ENCODE results near the gene JMY.

The JMY gene, protein sequence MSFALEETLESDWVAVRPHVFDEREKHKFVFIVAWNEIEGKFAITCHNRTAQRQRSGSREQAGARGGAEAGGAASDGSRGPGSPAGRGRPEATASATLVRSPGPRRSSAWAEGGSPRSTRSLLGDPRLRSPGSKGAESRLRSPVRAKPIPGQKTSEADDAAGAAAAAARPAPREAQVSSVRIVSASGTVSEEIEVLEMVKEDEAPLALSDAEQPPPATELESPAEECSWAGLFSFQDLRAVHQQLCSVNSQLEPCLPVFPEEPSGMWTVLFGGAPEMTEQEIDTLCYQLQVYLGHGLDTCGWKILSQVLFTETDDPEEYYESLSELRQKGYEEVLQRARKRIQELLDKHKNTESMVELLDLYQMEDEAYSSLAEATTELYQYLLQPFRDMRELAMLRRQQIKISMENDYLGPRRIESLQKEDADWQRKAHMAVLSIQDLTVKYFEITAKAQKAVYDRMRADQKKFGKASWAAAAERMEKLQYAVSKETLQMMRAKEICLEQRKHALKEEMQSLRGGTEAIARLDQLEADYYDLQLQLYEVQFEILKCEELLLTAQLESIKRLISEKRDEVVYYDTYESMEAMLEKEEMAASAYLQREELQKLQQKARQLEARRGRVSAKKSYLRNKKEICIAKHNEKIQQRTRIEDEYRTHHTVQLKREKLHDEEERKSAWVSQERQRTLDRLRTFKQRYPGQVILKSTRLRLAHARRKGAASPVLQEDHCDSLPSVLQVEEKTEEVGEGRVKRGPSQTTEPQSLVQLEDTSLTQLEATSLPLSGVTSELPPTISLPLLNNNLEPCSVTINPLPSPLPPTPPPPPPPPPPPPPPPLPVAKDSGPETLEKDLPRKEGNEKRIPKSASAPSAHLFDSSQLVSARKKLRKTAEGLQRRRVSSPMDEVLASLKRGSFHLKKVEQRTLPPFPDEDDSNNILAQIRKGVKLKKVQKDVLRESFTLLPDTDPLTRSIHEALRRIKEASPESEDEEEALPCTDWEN

GRCh38 chr5:79235634-79236361, at the start of gene JMY:
JMY (plus strand) TSS chr5:79236131; CDS start chr5:79236651, 520 bp downstream.
- DNase-seq: peak; percentile 84 to 89

- DNase-seq: no peak
Observed at GRCh38 chr5:79186455-79186854, 49.5 kb upstream of the JMY start.

DNA sequence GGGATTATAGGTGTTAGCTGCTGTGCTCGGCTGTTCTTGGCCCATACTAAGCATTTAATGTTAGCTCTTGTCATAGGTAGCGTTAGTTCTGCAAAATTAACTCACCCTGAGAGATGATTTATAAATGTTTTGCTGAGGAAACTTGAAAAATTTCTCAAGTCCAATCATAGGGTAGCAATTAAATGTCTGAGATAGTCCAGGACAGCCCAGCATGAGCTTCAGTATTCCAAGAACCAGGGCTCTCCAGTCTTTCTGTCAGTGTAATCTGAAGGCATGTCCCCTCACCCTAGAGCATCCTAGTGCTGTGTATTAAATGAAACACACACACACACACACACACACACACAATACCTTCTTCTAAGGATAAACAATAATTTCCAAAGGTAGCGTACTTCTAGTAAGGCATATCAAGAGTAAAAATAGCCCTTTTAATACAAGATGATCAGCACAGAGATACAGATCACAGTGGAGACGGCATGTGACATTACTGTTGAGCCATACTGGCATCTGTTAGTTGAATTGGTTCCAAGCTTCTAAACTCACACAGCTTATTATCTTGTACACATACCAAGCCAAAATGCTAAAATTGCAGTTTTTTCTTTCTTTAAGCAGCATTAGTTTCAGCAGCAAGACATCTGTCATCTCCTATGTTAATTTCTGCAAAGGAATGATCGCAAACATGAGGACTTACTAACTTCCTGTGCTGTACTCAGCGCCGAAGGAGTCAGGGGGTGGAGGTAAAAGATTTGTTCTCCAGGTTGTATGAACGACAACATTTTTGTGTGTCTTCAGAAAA, 46.3 kb upstream of the JMY start:
- DNase-seq: no peak

DNA sequence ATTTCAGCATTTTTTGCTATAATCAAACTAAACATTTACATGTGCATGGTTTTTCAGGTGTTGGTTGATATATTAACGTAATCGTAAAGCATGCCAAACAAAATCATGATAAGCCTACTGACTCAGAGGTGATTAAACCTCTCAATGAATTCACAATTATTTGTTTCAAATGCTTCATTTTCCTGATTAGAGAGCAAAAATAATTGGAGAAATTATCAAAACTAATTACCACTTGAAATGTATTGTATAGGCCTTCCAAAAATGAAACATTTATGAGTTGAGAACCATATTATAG, 45.7 kb upstream of the JMY start:
- DNase-seq: no peak

- DNase-seq: no peak
Observed at GRCh38 chr5:79191457-79191856, 44.5 kb upstream of the JMY start.

- no peak for DNase-seq
Observed at GRCh38 chr5:79193643-79194042, 42.3 kb upstream of the JMY start.

DNA sequence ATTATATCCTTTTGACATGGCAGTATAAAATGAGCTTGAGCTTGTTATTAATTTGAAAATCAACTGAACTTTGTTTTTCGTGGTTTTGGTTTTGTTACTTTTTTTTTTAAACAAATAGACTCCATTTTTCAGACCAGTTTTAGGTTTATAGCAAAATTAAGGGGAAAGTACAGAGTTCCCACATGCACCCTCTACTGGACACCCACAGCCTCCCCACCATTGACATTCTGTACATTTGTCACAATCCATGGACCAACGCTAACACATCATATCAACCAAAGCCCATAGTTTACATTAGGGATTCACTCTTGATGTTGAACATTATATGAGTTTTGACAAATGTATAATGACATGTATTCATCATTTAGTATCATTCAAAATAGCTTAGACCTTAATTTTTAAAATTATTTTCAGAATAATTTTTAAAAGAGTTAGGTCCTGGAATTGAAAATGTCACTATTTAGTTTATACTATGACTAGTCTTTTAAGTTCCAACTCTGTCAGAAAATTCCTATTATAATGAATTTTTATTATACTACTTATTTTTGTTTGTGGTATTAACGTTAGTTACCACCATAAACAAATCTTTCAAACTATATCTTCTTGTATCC, 35.3 kb upstream of the JMY start:
- no peak for DNase-seq

DNA sequence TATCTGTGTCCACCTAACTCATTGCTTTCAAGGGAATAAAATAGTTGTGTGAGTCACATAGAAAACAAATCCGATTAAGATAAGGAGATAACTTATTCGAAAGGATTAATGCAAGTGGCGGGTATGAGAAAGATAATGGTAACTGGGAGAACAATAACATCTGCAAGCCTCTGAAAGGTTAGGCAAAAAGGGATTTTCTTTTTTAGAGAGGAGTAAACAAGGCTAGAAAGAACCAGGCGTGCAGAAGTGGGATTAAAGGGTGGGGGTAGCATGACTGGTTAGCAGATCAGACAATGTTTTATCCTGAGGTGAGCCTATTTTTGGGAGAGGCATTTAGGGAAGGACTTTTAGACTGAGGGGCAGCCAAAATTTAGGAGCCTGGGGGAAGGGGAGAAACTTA, 34.7 kb upstream of the JMY start:
- no peak for DNase-seq

- DNase-seq: no peak
Observed at GRCh38 chr5:79202076-79202475, 33.9 kb upstream of the JMY start.

DNA sequence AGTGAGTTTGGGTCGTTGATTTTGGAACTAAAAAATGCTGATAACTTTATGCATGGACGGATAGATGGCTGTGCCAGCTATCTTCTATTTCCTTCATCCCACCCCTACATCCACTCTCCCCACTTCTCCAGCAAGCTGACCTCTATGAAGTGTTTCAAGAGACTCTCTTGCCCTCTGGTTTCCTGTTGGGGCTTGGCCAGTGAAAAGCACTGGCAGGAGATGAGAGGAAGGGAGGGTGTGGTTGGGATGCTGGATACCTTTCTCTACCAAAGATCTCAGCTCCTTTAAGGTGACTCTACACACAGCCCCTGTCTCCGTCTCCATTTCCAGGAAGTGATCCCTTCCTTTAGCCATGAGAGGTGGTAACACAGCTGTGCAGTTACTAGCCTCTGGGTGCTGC, 30.0 kb upstream of the JMY start:
- no peak for DNase-seq

DNA sequence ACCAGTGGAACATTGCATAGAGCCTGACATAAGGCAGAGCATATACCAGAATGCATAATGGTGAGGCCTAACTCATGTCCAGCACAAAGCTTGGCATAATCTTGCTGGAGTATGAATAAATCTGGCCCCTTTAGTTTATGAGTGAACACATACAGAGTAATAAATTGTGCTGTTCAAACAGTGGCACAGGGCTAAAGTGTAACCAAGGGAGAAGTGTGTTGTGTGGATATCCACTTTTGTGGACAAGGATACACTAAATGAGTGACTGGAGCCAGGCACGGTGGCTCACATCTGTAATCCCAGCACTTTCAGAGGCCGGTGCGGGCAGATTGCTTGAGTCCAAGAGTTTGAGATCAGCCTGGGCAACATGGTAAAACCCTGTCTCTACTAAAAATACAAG, 29.4 kb upstream of the JMY start:
- no peak for DNase-seq

- no peak for DNase-seq
Observed at GRCh38 chr5:79209505-79209904, 26.4 kb upstream of the JMY start.

DNA sequence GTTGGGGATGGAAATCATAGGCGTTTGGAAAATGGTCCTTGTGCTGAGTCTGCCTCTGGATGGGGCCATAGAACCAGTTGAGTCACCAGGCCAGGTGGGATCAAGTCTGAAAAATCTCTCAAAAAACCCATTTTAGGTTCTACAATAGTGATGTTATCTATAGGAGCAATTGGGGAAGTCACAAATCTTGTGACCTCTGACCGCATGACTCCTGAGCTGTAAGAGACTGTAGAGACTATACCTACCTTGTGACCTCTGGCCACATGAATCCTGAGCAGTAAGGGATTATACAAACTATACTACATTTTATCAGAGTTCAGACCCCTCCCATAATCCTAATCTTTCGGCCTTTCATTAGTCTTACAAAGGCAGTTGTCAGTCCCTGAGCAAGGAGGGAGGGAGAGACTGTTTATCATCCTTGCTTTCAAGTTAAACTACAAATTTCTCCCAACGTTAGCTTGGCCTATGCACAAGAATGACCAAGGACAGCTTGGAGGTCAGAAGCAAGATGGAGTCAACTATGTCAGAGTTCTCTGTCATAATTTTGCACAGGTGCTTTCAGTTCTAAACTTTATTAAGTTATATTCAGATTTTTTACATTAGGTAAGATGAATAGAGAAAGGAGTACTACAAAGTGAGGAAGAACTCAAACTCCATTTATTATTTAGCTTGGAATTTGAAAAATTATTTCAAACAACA, 11.5 kb upstream of the JMY start:
- DNase-seq: no peak

GRCh38 chr5:79225026-79225425, 10.9 kb upstream of the JMY start:
- no peak for DNase-seq

DNA sequence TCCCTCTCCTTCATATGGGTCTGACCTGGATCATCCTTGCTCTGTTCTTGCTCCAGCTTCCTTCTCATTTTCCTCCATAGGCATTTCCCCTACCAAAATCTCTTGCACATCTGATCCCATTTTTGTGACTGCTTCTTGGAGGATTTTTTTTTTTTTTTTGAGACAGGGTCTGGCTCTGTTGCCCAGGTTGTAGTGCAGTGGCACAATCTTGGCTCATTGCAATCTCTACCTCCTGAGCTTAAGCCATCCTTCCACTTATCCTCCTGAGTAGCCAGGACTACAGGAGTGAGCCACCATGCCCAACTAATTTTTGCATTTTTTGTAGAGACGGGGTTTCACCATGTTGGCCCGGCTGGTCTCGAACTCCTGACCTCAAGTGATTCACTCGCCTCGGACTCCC, 10.5 kb upstream of the JMY start:
- DNase-seq: no peak

GRCh38 chr5:79227484-79228025, 8.4 kb upstream of the JMY start:
- no peak for DNase-seq

GRCh38 chr5:79229357-79230174, 6.4 kb upstream of the JMY start:
- DNase-seq: peak; percentile 29 to 33

DNA sequence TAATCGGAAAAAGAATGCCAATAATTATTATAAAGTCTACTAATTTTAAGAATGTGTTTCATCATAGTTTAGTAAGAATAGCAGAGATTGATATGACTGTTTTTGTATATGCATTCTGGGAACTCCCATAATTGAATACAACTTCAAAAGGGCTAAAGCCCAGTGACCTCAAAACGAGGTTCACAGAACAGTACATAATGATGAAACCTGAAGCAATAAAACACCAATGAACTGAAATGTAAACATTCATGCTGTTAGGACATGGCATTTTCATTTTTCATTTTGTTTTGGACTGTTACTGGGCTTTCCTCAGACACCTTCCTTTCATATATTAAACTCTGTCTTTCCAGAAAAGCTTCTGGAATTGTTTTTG, 684 bp upstream of the JMY start:
- DNase-seq: no peak

DNA sequence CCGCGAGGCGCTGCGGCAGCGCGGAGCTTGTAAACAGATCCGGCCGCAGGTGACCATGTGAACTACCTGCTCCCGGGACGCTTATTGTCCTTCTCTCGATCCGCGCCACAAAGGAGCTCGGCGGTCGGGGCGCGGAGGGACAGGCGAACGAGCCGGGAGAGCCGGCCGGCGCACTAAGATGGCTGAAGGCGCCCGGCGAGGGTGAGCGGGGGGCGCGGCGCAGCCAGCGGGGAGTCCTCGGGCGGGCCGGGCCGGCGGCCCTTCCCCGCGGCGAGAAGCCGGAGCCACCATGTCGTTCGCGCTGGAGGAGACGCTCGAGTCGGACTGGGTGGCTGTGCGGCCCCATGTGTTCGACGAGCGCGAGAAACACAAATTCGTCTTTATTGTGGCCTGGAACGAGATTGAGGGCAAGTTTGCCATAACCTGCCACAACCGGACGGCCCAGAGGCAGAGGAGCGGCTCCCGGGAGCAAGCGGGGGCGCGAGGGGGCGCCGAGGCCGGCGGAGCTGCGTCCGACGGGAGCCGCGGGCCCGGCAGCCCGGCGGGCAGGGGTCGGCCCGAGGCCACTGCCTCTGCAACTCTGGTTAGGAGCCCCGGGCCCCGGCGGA, 535 bp downstream of the JMY start:
- peak; percentile 55 to 64 for DNase-seq
